K562 (cell line): Measurements from ENCODE around the gene SPDYA. TPM values are rescaled to one million over a fixed set of nuclear protein-coding genes. Genes with fewer than 3 reads are reported as not detected.
A peak's percentile ranks its signal among the peaks of the same experiment; 100 is the strongest.

Source experiments
- ATAC-seq: fragments of 200-7000 bp; cut with Tn5 transposase; 3 replicates; pipeline ENCODE4 v1.9.1; 2020; ENCODE audit warnings: moderate library complexity
- BruUV-seq: library from RNA; stranded (reverse); fragments of 400-500 nt; replicated peaks from 2 replicates; lab custom pipeline; 2021; lab: Mats Ljungman, UMichigan
- CTCF ChIA-PET: fragments of 300-600 bp; formaldehyde crosslinking; extraction: SDS; loops from one replicate; lab custom pipeline; 2021; ENCODE audit warnings: low intra/inter-chr PET ratio; lab: Yijun Ruan, JAX
- POLR2A ChIA-PET: fragments of 300-600, 350-650 bp; sonication (Branson Sonifier 250); formaldehyde crosslinking; extraction: SDS; loops from one replicate; lab custom pipeline; 2021; ENCODE audit warnings: antibody characterized with exemption, inconsistent platforms; lab: Yijun Ruan, JAX
- DNase-seq, 4 experiments: peaks; one replicate each; pipeline versions ENCODE4 v3.0.0 to v3.0.0-alpha.2; 2011 to 2018; ENCODE audit warnings: low spot score in 3 of 4, mixed read lengths in 3 of 4; ENCODE audit errors: extremely low read depth in 1 of 4
- FAIRE-seq: peaks from 2 replicates; lab custom pipeline; 2011; peaks lifted over from hg19 to GRCh38; lab: Jason Lieb, UNC
- H2AFZ ChIP-seq: 2 replicates; pipeline ENCODE4 v1.6.0; 2011; ENCODE audit warnings: low read depth, low read length, control low read depth, inconsistent platforms
- H3K27ac ChIP-seq: fragments of 200-600 bp; 3 replicates; pipeline ENCODE4 v1.8.0; 2011; ENCODE audit warnings: low read depth, mild to moderate bottlenecking, control low read depth, inconsistent platforms, low read length, moderate library complexity, mixed read lengths; ENCODE audit errors: extremely low read depth
- H3K27me3 ChIP-seq, 2 experiments: fragments of 300-600 bp in 1 of 2; 2 replicates in 1 of 2; 3 replicates in 1 of 2; pipeline versions ENCODE4 v1.6.0 to v1.8.0; 2011; ENCODE audit warnings: inconsistent platforms in 2 of 2, low read length in 2 of 2, mild to moderate bottlenecking in 1 of 2, mixed read lengths in 1 of 2, moderate library complexity in 1 of 2; ENCODE audit not compliant: control insufficient read depth in 2 of 2, insufficient read depth in 2 of 2
- H3K36me3 ChIP-seq: fragments of 300-600 bp; 3 replicates; pipeline ENCODE4 v1.8.0; 2011; ENCODE audit warnings: mild to moderate bottlenecking, low read length, inconsistent platforms; ENCODE audit not compliant: control insufficient read depth, insufficient read depth
- H3K4me1 ChIP-seq, 2 experiments: fragments of 200-600 bp in 1 of 2; replicated peaks in 1 of 2; 2 replicates in 1 of 2; 3 replicates in 1 of 2; pipeline versions ENCODE4 v1.5.1 to v1.8.0; 2011; ENCODE audit warnings: inconsistent platforms in 2 of 2, low read length in 2 of 2, mild to moderate bottlenecking in 1 of 2, mixed read lengths in 1 of 2, moderate library complexity in 1 of 2; ENCODE audit not compliant: control insufficient read depth in 2 of 2, insufficient read depth in 2 of 2
- H3K4me2 ChIP-seq: 2 replicates; pipeline ENCODE4 v1.6.1; 2011; ENCODE audit warnings: low read length, control low read depth, inconsistent platforms, mixed read lengths; ENCODE audit not compliant: insufficient read depth
- H3K4me3 ChIP-seq: fragments of 200-600 bp; sonication (generic), shearing (Covaris generic); 2 replicates; pipeline ENCODE4 v1.5.1; 2016; ENCODE audit warnings: control low read depth, inconsistent platforms
- H3K79me2 ChIP-seq: fragments of 200-600 bp; 3 replicates; pipeline ENCODE4 v1.8.0; 2011; ENCODE audit warnings: low read length, inconsistent platforms; ENCODE audit not compliant: control insufficient read depth, insufficient read depth
- H3K9ac ChIP-seq, 2 experiments: 2 replicates each; pipeline versions ENCODE4 v1.6.0 to v1.6.1; 2011; ENCODE audit warnings: low read depth in 2 of 2, low read length in 2 of 2, control low read depth in 1 of 2, inconsistent platforms in 1 of 2, mild to moderate bottlenecking in 1 of 2, mixed read lengths in 1 of 2; ENCODE audit not compliant: insufficient read depth in 1 of 2
- H3K9me1 ChIP-seq: one replicate; pipeline ENCODE4 v1.6.0; 2011; ENCODE audit warnings: inconsistent platforms, mild to moderate bottlenecking, low read length, moderate library complexity; ENCODE audit not compliant: control insufficient read depth, insufficient read depth
- H3K9me3 ChIP-seq: replicated peaks from 2 replicates; pipeline ENCODE4 v1.5.1; 2011; ENCODE audit warnings: low read depth, low read length, inconsistent platforms; ENCODE audit not compliant: control insufficient read depth, insufficient read depth
- H4K20me1 ChIP-seq: replicated peaks from 2 replicates; pipeline ENCODE4 v1.6.1; 2011; ENCODE audit warnings: low read length, inconsistent platforms, mixed read lengths; ENCODE audit not compliant: control insufficient read depth, insufficient read depth
- CTBP1 ChIP-seq: fragments of 450-650 bp; IDR thresholded peaks from 2 replicates; pipeline ENCODE4 v1.6.1; 2016; ENCODE audit warnings: borderline replicate concordance
- E2F3 ChIP-seq: fragments of 250-450 bp; sonication (Bioruptor Pico); IDR thresholded peaks from 2 replicates; pipeline ENCODE4 v1.4.0; 2020; ENCODE audit warnings: mild to moderate bottlenecking
- FOSL1 ChIP-seq: fragments of 200-800 bp; sonication (Bioruptor generic); conservative IDR thresholded peaks from 2 replicates; pipeline ENCODE4 v1.6.1; 2016; ENCODE audit warnings: missing genetic modification characterization, missing compliant biosample characterization
- GABPA ChIP-seq: fragments of 200-800 bp; sonication (Bioruptor generic); conservative IDR thresholded peaks from 2 replicates; pipeline ENCODE4 v1.6.1; 2016; ENCODE audit warnings: low read depth, missing genetic modification characterization, missing compliant biosample characterization
- HNRNPH1 ChIP-seq: fragments of 200-400 bp; formaldehyde crosslinking; optimal IDR thresholded peaks from 2 replicates; pipeline ENCODE3; 2017; ENCODE audit warnings: low read depth, mild to moderate bottlenecking, low read length, moderate library complexity
- POLR2B ChIP-seq: fragments of 450-650 bp; IDR thresholded peaks from 2 replicates; pipeline ENCODE4 v1.6.1; 2018; ENCODE audit warnings: low read depth; ENCODE audit not compliant: partially characterized antibody
- ZNF12 ChIP-seq: sonication (generic); formaldehyde crosslinking; IDR thresholded peaks from 2 replicates; pipeline ENCODE4 v1.4.0; 2020; ENCODE audit warnings: mild to moderate bottlenecking, missing genetic modification reagents
- in situ Hi-C: fragments of 300-500 bp; cut with MboI; formaldehyde crosslinking; loops from 4 replicates; pipeline ENCODE4 v1.15.0; 2018; ENCODE audit warnings: inconsistent platforms, mixed read lengths
- intact Hi-C: fragments of 100-400 bp; cut with micrococcal nuclease; formaldehyde crosslinking; loops from 2 replicates; pipeline ENCODE4 v1.14.2; 2022
- polyA plus RNA-seq, 8 experiments: library from polyadenylated mRNA; depleted of rRNA in 4 of 8; stranded (reverse) in 5 of 8; unstranded in 3 of 8; fragments of >200 nt; fragmentation: Nextera tagmentation in 2 of 8; fragmentation: Illumina TruSeq in 1 of 8; extraction: Ambion mirVana in 2 of 8; extraction: Trizol in 1 of 8; gene quantifications; 2 replicates each; pipeline versions ENCODE4 v1.2.1 to v1.2.3, GENCODE V29; 2011 to 2014; ENCODE audit warnings: inconsistent platforms in 1 of 8, missing spikeins in 1 of 8
- total RNA-seq, 7 experiments: library from RNA; depleted of rRNA in 6 of 7; stranded (reverse); fragments of >200 nt in 6 of 7; fragmentation: Illumina TruSeq in 2 of 7; extraction: Trizol in 2 of 7; gene quantifications; 2 replicates each; pipeline versions ENCODE4 v1.2.1 to v1.2.3, GENCODE V29; 2011 to 2021; ENCODE audit warnings: low replicate concordance in 1 of 7
- TF ChIP-seq, protein P1 (sequence below): IDR thresholded peaks from 3 replicates; pipeline ENCODE4 v1.6.1; 2011; ENCODE audit warnings: borderline replicate concordance, mild to moderate bottlenecking, moderate library complexity; ENCODE audit not compliant: insufficient read length; ENCODE audit errors: extremely low read depth
- TF ChIP-seq, protein P2 (sequence below): fragments of 450-650 bp; formaldehyde crosslinking; IDR thresholded peaks from 2 replicates; pipeline ENCODE4 v1.4.0; 2020; ENCODE audit warnings: mild to moderate bottlenecking, moderate library complexity
- TF ChIP-seq, protein P3 (sequence below): sonication (generic); formaldehyde crosslinking; IDR thresholded peaks from 2 replicates; pipeline ENCODE4 v1.8.0; 2022; ENCODE audit warnings: mild to moderate bottlenecking, missing genetic modification reagents
- TF ChIP-seq, protein P4 (sequence below): fragments of 250-450 bp; sonication (Bioruptor Pico); IDR thresholded peaks from 2 replicates; pipeline ENCODE4 v1.8.0; 2021; ENCODE audit warnings: moderate library complexity, mild to moderate bottlenecking, inconsistent platforms
- TF ChIP-seq, protein P5 (sequence below): fragments of 250-450 bp; sonication (Bioruptor Pico); IDR thresholded peaks from 2 replicates; pipeline ENCODE4 v1.5.1; 2021; ENCODE audit warnings: mild to moderate bottlenecking

The SPDYA gene
- total and polyA plus RNA-seq, 9 of the 15 experiments (the other 6 are each of a cell fraction or from before 2014, with no cell fraction given): 0.05 to 1.6 (median 0.30) TPM; not detected in 1

- TF ChIP-seq, protein P1, sequence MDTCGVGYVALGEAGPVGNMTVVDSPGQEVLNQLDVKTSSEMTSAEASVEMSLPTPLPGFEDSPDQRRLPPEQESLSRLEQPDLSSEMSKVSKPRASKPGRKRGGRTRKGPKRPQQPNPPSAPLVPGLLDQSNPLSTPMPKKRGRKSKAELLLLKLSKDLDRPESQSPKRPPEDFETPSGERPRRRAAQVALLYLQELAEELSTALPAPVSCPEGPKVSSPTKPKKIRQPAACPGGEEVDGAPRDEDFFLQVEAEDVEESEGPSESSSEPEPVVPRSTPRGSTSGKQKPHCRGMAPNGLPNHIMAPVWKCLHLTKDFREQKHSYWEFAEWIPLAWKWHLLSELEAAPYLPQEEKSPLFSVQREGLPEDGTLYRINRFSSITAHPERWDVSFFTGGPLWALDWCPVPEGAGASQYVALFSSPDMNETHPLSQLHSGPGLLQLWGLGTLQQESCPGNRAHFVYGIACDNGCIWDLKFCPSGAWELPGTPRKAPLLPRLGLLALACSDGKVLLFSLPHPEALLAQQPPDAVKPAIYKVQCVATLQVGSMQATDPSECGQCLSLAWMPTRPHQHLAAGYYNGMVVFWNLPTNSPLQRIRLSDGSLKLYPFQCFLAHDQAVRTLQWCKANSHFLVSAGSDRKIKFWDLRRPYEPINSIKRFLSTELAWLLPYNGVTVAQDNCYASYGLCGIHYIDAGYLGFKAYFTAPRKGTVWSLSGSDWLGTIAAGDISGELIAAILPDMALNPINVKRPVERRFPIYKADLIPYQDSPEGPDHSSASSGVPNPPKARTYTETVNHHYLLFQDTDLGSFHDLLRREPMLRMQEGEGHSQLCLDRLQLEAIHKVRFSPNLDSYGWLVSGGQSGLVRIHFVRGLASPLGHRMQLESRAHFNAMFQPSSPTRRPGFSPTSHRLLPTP: no peak
- TF ChIP-seq POLR2B (no peak), GABPA (no peak)
- TF ChIP-seq, protein P2, sequence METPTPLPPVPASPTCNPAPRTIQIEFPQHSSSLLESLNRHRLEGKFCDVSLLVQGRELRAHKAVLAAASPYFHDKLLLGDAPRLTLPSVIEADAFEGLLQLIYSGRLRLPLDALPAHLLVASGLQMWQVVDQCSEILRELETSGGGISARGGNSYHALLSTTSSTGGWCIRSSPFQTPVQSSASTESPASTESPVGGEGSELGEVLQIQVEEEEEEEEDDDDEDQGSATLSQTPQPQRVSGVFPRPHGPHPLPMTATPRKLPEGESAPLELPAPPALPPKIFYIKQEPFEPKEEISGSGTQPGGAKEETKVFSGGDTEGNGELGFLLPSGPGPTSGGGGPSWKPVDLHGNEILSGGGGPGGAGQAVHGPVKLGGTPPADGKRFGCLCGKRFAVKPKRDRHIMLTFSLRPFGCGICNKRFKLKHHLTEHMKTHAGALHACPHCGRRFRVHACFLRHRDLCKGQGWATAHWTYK (CRISPR knock-in tag): no peak
Measured at GRCh38 chr2:28767337-28767736, 43.3 kb upstream of the SPDYA start (continued).

GRCh38 chr2:28768422-28768821, 42.2 kb upstream of the SPDYA start:
- H4K20me1 ChIP-seq: no peaks in the 10 kb centered on the region; the same call in 1 of the 2 replicates
- no peak for TF ChIP-seq HNRNPH1
- no peak for TF ChIP-seq FOSL1
- TF ChIP-seq E2F3 (CRISPR knock-in tag): no peak
- TF ChIP-seq CTBP1: no peak
- TF ChIP-seq ZNF12: peak; percentile 94
- TF ChIP-seq, protein P3, sequence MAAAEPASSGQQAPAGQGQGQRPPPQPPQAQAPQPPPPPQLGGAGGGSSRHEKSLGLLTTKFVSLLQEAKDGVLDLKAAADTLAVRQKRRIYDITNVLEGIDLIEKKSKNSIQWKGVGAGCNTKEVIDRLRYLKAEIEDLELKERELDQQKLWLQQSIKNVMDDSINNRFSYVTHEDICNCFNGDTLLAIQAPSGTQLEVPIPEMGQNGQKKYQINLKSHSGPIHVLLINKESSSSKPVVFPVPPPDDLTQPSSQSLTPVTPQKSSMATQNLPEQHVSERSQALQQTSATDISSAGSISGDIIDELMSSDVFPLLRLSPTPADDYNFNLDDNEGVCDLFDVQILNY (CRISPR knock-in tag): no peak
- TF ChIP-seq, protein P4, sequence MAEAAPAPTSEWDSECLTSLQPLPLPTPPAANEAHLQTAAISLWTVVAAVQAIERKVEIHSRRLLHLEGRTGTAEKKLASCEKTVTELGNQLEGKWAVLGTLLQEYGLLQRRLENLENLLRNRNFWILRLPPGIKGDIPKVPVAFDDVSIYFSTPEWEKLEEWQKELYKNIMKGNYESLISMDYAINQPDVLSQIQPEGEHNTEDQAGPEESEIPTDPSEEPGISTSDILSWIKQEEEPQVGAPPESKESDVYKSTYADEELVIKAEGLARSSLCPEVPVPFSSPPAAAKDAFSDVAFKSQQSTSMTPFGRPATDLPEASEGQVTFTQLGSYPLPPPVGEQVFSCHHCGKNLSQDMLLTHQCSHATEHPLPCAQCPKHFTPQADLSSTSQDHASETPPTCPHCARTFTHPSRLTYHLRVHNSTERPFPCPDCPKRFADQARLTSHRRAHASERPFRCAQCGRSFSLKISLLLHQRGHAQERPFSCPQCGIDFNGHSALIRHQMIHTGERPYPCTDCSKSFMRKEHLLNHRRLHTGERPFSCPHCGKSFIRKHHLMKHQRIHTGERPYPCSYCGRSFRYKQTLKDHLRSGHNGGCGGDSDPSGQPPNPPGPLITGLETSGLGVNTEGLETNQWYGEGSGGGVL (CRISPR knock-in tag): no peak
- TF ChIP-seq, protein P5, sequence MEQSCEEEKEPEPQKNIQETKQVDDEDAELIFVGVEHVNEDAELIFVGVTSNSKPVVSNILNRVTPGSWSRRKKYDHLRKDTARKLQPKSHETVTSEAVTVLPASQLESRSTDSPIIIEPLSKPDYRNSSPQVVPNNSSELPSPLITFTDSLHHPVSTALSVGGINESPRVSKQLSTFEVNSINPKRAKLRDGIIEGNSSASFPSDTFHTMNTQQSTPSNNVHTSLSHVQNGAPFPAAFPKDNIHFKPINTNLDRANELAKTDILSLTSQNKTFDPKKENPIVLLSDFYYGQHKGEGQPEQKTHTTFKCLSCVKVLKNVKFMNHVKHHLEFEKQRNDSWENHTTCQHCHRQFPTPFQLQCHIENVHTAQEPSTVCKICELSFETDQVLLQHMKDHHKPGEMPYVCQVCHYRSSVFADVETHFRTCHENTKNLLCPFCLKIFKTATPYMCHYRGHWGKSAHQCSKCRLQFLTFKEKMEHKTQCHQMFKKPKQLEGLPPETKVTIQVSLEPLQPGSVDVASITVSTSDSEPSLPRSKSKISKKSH (CRISPR knock-in tag): no peak
- H3K4me3 ChIP-seq: no peak overlapping the region
- ATAC-seq (no peak), FAIRE-seq (no peak), DNase-seq (no peak)
- intact Hi-C loops: no loop called here
- no peaks in the 10 kb centered on the region for H3K9me1 ChIP-seq
- BruUV-seq: no TSS peak
- H3K79me2 ChIP-seq: peaks cover 97% of the 10 kb centered on the region
- POLR2A ChIA-PET: interaction anchor here (1.6 to 2.5 kb wide), 3 partner anchors 10 to 17 kb away, joined by 4 to 7 read pairs (median 5); partner anchors contain the start of gene PPP1CB
- CTCF ChIA-PET: no interaction called here
- no peaks in the 10 kb centered on the region for H3K27me3 ChIP-seq
- no peak overlapping the region for H3K4me2 ChIP-seq
- no peaks in the 10 kb centered on the region; the same call in 2 of the 3 replicates for H3K36me3 ChIP-seq
- H2AFZ ChIP-seq: no peak overlapping the region
- H3K9me3 ChIP-seq: no peaks in the 10 kb centered on the region
- H3K9ac ChIP-seq: no peak overlapping the region
- in situ Hi-C loops: loop anchor here (25.0 kb wide), 1 partner anchor 181 kb away; no protein-coding TSS in a partner anchor
- H3K4me1 ChIP-seq: peaks cover 0 to 4% of the 10 kb centered on the region in 2 experiments; a peak in 1 of 5 replicates
- H3K27ac ChIP-seq: no peak overlapping the region
